DOHH2 (cell line): ENCODE measurements around the gene GGT7.

Experiments
- CTCF ChIP-seq: fragments of 200-600 bp; sonication (generic); IDR thresholded peaks from one replicate; pipeline ENCODE4 v1.5.1; 2014; ENCODE audit warnings: antibody characterized with exemption, mild to moderate bottlenecking, low read depth, low read length; ENCODE audit not compliant: poor library complexity, severe bottlenecking
- EZH2phosphoT487 ChIP-seq: fragments of 200-600 bp; sonication (generic); IDR thresholded peaks from 2 replicates; pipeline ENCODE4 v1.6.1; 2017; ENCODE audit warnings: borderline replicate concordance, mild to moderate bottlenecking, antibody characterized with exemption, low read length, moderate library complexity, mixed read lengths

- TF ChIP-seq CTCF = no peak
- TF ChIP-seq EZH2phosphoT487 = no peak
These were observed 46.9 kb downstream of the GGT7 start, which contains the start of gene NCOA6 for GRCh38 chr20:34825530-34826362.
